GM21381 (cell line): ENCODE data around the gene SETD3.

Source experiments
- ATAC-seq: cut with Tn5 transposase; IDR thresholded peaks from one replicate; pipeline ENCODE4 v1.9.1; 2021; ENCODE audit warnings: mild to moderate bottlenecking, moderate library complexity; ENCODE audit not compliant: unreplicated experiment

Gene SETD3

GRCh38 chr14:99426265-99426664 lies 54.4 kb downstream of the SETD3 start:
- no peak for ATAC-seq

DNA sequence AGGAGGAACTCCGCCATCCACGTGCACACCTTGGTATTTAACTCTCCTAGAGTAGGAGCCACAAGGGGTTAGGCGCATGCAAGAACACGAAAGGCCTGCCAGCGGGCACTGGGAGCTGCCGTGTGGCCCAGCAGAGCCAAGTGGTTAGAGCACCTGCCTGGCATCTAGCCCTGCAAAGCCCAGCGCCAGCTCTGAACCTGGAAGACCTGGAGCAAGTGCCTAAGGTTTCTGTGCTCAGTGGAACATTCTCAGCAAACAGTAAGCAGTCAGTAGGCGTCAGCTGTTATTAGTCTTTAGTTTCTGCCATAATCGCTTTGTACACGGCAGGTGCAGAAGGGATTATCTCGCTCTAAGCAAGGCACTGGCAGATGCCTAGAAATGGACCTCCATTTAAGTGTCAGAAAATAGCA lies 55.4 kb downstream of the SETD3 start:
- no peak for ATAC-seq

- ATAC-seq, result no peak
Measured at GRCh38 chr14:99424306-99424877, 56.3 kb downstream of the SETD3 start.

GRCh38 chr14:99423434-99423833 lies 57.2 kb downstream of the SETD3 start:
- ATAC-seq, result no peak

GRCh38 chr14:99422228-99423010 lies 58.2 kb downstream of the SETD3 start:
- ATAC-seq, result no peak

DNA sequence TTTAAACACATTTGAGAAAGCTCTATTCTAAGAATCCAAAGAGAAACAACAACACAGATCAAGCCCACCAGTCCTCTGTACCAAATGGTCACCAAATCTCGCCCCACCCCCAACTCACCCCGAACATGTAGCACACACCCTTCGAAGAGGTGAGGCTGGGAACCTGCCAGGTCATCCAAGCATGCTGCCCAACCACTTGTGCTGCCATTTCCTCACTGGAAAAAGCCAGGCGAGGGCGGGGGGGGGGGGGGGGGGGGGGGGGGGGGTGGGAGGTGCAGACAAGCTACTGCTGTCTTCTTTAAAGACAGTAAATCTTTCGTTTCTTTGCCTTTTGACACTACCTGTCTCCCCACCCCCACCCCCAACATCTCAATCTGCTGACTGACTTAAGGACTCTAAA lies 59.9 kb downstream of the SETD3 start:
- no peak for ATAC-seq

GRCh38 chr14:99419905-99420304 lies 60.8 kb downstream of the SETD3 start:
- no peak for ATAC-seq

DNA sequence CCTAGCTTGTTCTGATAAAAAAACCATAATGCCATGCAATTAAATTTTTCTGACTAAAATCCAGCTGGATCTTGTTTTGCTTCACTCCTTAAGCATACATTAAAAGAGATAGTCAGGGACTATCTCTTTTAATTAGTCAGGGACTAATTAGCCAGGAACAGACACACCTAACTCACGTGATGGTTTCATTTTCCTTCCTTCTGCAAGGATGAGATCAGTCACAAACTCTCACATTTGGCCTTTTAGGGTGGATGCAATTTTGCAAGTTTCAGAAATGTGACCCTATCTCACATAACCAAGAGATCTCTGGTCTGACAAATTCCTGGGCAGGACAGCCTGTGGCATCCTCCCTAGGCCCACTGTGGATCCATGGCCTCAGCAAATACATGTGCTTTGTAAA lies 62.4 kb downstream of the SETD3 start:
- ATAC-seq, result no peak

- ATAC-seq, result no peak
Measured at GRCh38 chr14:99416909-99417308, 63.8 kb downstream of the SETD3 start.

DNA sequence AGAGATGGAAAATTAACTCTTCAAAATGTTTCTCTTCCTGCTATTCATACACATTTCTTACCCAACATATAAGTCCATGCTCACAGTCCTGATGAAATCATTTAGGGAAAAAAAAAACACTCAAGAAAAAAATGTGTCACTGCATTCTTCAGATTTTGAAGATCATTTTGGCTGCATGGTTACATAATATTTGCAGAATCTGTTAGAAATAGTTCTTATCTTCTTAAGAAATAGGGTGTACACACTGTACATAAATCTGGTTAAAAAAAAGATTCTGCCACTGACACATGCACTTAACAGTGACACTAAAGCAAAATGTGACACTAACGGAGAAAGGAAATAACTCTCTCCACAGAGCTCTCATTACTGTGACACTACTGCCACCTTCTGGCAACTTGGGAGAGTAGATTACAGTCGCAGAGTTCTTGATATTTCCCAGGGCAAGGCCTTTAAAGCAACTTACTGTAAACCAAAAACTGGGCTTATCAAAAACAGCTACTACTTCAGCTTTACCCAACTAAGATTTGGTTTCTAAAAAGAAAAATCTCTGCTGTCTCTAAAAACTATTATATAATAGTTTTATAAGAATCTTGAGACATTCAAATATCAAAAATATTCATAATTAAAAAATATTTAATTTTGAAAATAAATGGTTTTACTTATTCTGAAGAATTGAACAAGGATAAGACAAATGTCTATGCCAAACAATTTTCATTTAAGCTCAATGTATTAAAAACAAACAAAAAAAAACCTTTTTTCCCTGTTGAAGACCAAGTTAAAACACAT lies 65.0 kb downstream of the SETD3 start:
- peak; percentile 95 for ATAC-seq

DNA sequence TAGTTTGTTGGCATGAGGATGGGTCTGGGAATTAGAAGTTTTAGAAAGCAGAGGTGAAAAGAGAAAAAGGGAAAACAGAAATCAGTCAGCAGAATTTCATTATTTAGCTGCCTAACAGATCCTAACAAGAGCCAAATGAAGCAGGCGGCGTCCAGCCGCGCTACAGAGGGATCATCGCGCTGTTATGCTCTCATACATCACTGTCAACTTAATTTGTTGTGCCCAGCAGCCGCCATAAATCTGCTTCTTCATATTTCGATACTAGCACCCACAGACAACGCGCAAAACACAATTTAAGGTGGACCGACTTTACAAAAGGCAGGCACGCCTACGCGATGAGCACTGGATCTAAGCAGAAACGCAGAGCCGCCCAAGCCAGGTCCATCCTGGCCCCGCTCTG lies 66.7 kb downstream of the SETD3 start:
- no peak for ATAC-seq

- no peak for ATAC-seq
Measured at GRCh38 chr14:99413172-99413571, 67.5 kb downstream of the SETD3 start.

DNA sequence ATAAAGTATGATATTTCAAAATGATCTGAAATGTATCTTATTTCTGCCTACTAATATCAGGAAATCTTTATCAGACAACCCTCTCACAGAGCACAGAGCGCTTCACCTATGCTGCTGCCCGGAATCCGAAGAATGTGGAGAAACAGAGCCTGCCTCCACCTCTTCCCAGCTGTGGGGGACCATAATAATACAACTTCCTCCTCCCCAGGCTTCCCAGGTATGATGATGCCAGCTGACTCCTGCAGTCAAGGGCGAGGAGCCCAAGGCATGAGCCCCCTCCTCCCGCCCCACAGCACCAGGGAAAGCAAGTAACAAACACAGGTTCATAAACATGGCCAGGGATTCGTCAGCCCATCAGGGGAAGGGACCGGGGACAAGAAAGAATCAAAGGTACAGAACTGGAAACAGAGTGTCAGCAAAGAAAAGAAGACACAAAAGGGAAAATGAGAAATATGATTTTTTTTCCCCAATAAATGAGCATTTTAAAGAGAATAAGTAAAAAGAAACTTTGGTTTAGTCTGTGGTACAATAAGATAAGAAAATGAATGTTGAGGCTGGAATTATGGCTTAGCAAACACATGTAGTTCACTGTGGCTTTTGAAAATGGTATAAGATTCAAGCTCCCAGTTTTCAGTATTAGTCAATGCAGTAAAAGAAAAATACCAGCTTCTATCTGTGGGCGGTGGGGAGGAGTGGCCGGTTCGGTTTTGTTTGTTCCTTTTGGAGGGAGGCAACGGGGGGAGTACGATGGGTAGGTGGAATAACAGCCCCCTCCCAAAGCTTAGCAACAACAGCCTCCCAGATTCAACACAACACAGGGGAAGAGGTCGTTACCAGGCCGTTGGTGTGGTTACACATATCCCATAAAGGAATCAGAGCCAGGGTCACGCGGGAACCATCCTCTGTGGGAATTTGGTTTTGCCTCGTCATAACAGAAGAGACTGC lies 68.3 kb downstream of the SETD3 start:
- ATAC-seq, result no peak

- no peak for ATAC-seq
Measured at GRCh38 chr14:99410019-99410418, 70.6 kb downstream of the SETD3 start.

GRCh38 chr14:99408971-99409289 lies 71.7 kb downstream of the SETD3 start:
- no peak for ATAC-seq

GRCh38 chr14:99408286-99408970 lies 72.2 kb downstream of the SETD3 start:
- ATAC-seq, result no peak

GRCh38 chr14:99407416-99407815 lies 73.2 kb downstream of the SETD3 start:
- ATAC-seq, result no peak

- no peak for ATAC-seq
Measured at GRCh38 chr14:99402950-99403349, 77.7 kb downstream of the SETD3 start.

DNA sequence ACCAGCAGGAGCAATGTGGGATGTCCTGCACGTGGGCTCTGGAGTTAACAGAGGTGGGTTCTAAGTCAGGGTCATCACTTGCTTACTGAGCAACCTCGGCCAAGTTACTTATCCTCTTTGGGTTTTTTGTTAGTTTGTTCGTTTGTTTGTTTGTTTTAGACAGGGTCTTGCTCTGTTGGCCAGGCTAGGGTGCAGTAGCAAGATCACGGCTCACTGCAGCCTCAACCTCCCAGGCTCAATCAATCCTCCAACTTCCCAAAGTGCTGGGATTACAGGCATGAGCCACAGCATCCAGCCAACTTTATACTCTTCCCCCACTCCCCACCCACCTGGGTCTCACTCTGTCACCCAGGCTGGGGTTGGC lies 78.4 kb downstream of the SETD3 start:
- ATAC-seq, result no peak

- ATAC-seq, result no peak
Measured at GRCh38 chr14:99401621-99402284, 78.9 kb downstream of the SETD3 start.
